GM12878 (cell line): Measurements from ENCODE around the gene VSTM4. TPM values are rescaled to one million over a fixed set of nuclear protein-coding genes. Genes with fewer than 3 reads are reported as not detected.

Experiments
- ATAC-seq: fragments of 200-7000 bp; cut with Tn5 transposase; 3 replicates; pipeline ENCODE4 v1.9.1; 2020; ENCODE audit warnings: mild to moderate bottlenecking, moderate library complexity
- BruUV-seq: library from RNA; stranded (reverse); fragments of 400-500 nt; replicated peaks from 2 replicates; lab custom pipeline; 2021; lab: Mats Ljungman, UMichigan
- CTCF ChIA-PET: fragments of 300-600 bp; sonication (Branson Sonifier 250); formaldehyde crosslinking; extraction: SDS; loops from one replicate; lab custom pipeline; 2021; ENCODE audit warnings: inconsistent platforms; lab: Yijun Ruan, JAX
- POLR2A ChIA-PET: fragments of 350-600 bp; formaldehyde crosslinking; extraction: SDS; loops from one replicate; lab custom pipeline; 2021; ENCODE audit warnings: inconsistent platforms; lab: Charles Lee
- RAD21 ChIA-PET: fragments of 300-600 bp; sonication (Branson Sonifier 250); formaldehyde crosslinking; loops from one replicate; lab custom pipeline; 2023; ENCODE audit warnings: antibody characterized with exemption; ENCODE audit not compliant: unreplicated experiment; lab: Charles Lee
- SMC1A ChIA-PET: fragments of 300-600 bp; sonication (Branson Sonifier 250); formaldehyde crosslinking; loops from one replicate; lab custom pipeline; 2023; ENCODE audit not compliant: unreplicated experiment, uncharacterized antibody; lab: Charles Lee
- DNase-seq: peaks from one replicate; pipeline ENCODE4 v3.0.0-alpha.2; 2011; ENCODE audit warnings: low read depth, low spot score
- FAIRE-seq: peaks from 3 replicates; lab custom pipeline; 2011; peaks lifted over from hg19 to GRCh38; lab: Jason Lieb, UNC
- H2AFZ ChIP-seq: 2 replicates; pipeline ENCODE4 v1.6.0; 2011; ENCODE audit warnings: low read depth, low read length, control low read depth; ENCODE audit not compliant: control insufficient read depth
- H3K27ac ChIP-seq: 2 replicates; pipeline ENCODE4 v1.5.1; 2011; ENCODE audit warnings: control low read depth; ENCODE audit not compliant: control insufficient read depth, insufficient read depth
- H3K27me3 ChIP-seq, 2 experiments: replicated peaks in 1 of 2; 2 replicates each; pipeline versions ENCODE4 v1.6.0 to v1.6.1; 2011; ENCODE audit warnings: low read length in 1 of 2; ENCODE audit not compliant: control insufficient read depth in 2 of 2, insufficient read depth in 2 of 2
- H3K36me3 ChIP-seq, 2 experiments: 2 replicates each; pipeline ENCODE4 v1.5.1; 2011; ENCODE audit warnings: low read length in 1 of 2; ENCODE audit not compliant: control insufficient read depth in 2 of 2, insufficient read depth in 2 of 2
- H3K4me1 ChIP-seq: 2 replicates; pipeline ENCODE4 v1.6.1; 2011; ENCODE audit warnings: mild to moderate bottlenecking, low read length, moderate library complexity, mixed read lengths; ENCODE audit not compliant: control insufficient read depth, insufficient read depth
- H3K4me2 ChIP-seq: 2 replicates; pipeline ENCODE4 v1.6.0; 2011; ENCODE audit warnings: control low read depth; ENCODE audit not compliant: control insufficient read depth, insufficient read depth
- H3K4me3 ChIP-seq: fragments of 200-600 bp; sonication (generic); 2 replicates; pipeline ENCODE4 v1.5.1; 2016
- H3K79me2 ChIP-seq: 2 replicates; pipeline ENCODE4 v1.6.0; 2011; ENCODE audit warnings: low read length; ENCODE audit not compliant: control insufficient read depth, insufficient read depth
- H3K9ac ChIP-seq: 2 replicates; pipeline ENCODE4 v1.8.0; 2011; ENCODE audit warnings: low read length, control low read depth, mixed read lengths; ENCODE audit not compliant: control insufficient read depth, insufficient read depth
- H3K9me3 ChIP-seq: replicated peaks from 3 replicates; pipeline ENCODE4 v1.5.1; 2011; ENCODE audit warnings: mild to moderate bottlenecking, low read length; ENCODE audit not compliant: control insufficient read depth, insufficient read depth
- H4K20me1 ChIP-seq: 2 replicates; pipeline ENCODE4 v1.6.0; 2011; ENCODE audit not compliant: control insufficient read depth, insufficient read depth
- CEBPB ChIP-seq, 2 experiments: fragments of 150-350 bp in 1 of 2; IDR thresholded peaks; 2 replicates each; pipeline ENCODE4 v1.6.1; 2012 to 2014; ENCODE audit warnings: low read depth in 2 of 2, low read length in 2 of 2, borderline replicate concordance in 1 of 2, inconsistent platforms in 1 of 2
- CTCF ChIP-seq, 3 experiments: IDR thresholded peaks in 2 of 3; conservative IDR thresholded peaks in 1 of 3; 2 replicates each; pipeline ENCODE4 v1.5.1; 2011; ENCODE audit warnings: low read depth in 3 of 3, low read length in 3 of 3, mild to moderate bottlenecking in 3 of 3, control low read depth in 2 of 3, moderate library complexity in 2 of 3, inconsistent platforms in 1 of 3, mixed read lengths in 1 of 3; ENCODE audit not compliant: control insufficient read depth in 2 of 3, insufficient read depth in 1 of 3; ENCODE audit errors: extremely low read depth in 1 of 3
- LARP7 ChIP-seq: fragments of 450-650 bp; IDR thresholded peaks from 2 replicates; pipeline ENCODE4 v1.6.1; 2017; ENCODE audit warnings: mild to moderate bottlenecking
- PBX3 ChIP-seq: IDR thresholded peaks from 2 replicates; pipeline ENCODE4 v1.6.1; 2011; ENCODE audit warnings: mild to moderate bottlenecking, low read depth, low read length, moderate library complexity; ENCODE audit not compliant: insufficient replicate concordance
- SPI1 ChIP-seq: IDR thresholded peaks from 2 replicates; pipeline ENCODE4 v1.6.1; 2011; ENCODE audit warnings: low read depth, mild to moderate bottlenecking, low read length, moderate library complexity, borderline replicate concordance; ENCODE audit not compliant: insufficient read depth
- WGBS: methylation state at CpG from one replicate; pipeline ENCODE4 v1.1.6; 2016; ENCODE audit warnings: low lambda C conversion rate; ENCODE audit not compliant: insufficient replicate concordance, insufficient coverage; ENCODE audit errors: missing lambda C conversion rate; 5-methylcytosine and 5-hydroxymethylcytosine counted together
- in situ Hi-C: fragments of 300-500 bp; cut with MboI; formaldehyde crosslinking; loops from 9 replicates; pipeline ENCODE4 v1.14.3; 2018; ENCODE audit warnings: mixed read lengths
- intact Hi-C: fragments of 100-400 bp; cut with micrococcal nuclease; formaldehyde crosslinking; loops from one replicate; pipeline ENCODE4 v1.14.2; 2022; ENCODE audit not compliant: unreplicated experiment
- polyA plus RNA-seq, 11 experiments: library from polyadenylated mRNA; depleted of rRNA in 4 of 11; unstranded in 6 of 11; stranded (reverse) in 5 of 11; fragments of >200 nt; fragmentation: Nextera tagmentation in 4 of 11; fragmentation: Illumina TruSeq in 1 of 11; extraction: Ambion mirVana in 4 of 11; extraction: Trizol in 1 of 11; gene quantifications; 1 replicate in 1 of 11; 2 replicates in 10 of 11; pipeline versions ENCODE4 v1.2.1 to v1.2.3, GENCODE V29; 2011 to 2016; ENCODE audit warnings: inconsistent platforms in 2 of 11, missing spikeins in 2 of 11, low read depth in 1 of 11
- total RNA-seq, 4 experiments: library from RNA; depleted of rRNA in 3 of 4; stranded (reverse); fragments of >200 nt in 3 of 4; fragmentation: Illumina TruSeq in 1 of 4; extraction: Trizol in 1 of 4; gene quantifications; 2 replicates each; pipeline versions ENCODE4 v1.2.1 to v1.2.3, GENCODE V29; 2013 to 2021

VSTM4 gene
- total and polyA plus RNA-seq, 10 of the 15 experiments (the other 5 are each of a cell fraction or from before 2014, with no cell fraction given) = 0.01 to 0.14 (median 0.02) TPM; not detected in 7

DNA sequence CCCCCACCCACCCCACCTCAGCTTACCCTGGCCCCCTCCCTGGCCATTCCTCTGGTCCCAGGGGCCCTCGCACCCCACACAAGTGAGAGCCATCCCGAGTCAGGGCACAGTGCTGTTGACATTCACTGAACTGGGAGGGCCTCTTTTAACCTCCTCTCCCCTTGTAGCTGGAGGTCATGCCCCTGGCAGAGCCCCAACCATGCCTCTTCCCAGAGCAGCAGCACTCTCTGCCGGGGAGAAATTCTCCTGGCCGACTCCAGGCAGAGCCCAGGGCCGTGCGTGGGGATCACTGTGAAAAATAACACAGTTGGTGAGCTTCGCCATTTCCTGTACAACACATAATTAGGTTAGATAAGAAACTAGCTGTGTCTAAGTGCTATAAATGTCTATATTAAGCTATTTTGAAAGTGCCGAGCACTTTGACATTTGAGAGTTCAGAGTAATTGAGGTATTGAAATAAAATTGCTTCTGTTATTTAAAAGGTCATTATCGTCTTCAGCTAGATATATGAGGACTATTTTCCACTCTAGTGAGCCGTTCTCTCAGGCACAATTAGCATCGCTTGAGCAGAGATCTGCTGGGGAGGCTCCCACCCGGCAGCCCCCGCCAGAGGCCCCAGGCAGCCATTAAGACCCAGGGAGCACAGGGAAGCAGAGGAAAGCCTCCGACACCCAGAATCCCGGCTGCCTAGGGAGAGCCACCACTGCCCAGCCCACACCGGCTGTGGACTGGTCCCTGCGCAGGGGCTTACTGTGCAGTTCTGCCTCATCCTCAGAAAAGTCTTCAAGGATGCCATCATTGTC lies 113.3 kb downstream of the VSTM4 start:
- Histone ChIP-seq H4K20me1 (no peaks in the 10 kb centered on the region), H2AFZ (no peak overlapping the region), H3K9me3 (no peaks in the 10 kb centered on the region; the same call in 2 of the 3 replicates), H3K4me3 (no peak overlapping the region), H3K4me2 (no peak overlapping the region), H3K4me1 (no peaks in the 10 kb centered on the region), H3K79me2 (no peaks in the 10 kb centered on the region), H3K36me3 (no peaks in the 10 kb centered on the region), H3K27me3 (no peaks in the 10 kb centered on the region; a peak in 2 of 4 replicates), H3K27ac (no peak overlapping the region), H3K9ac (no peak overlapping the region)
- in situ Hi-C loops (no loop called here), intact Hi-C loops (no loop called here)
- ChIA-PET RAD21 (no interaction called here), POLR2A (no interaction called here), CTCF (no interaction called here), SMC1A (no interaction called here)
- DNase-seq (no peak), FAIRE-seq (no peak), ATAC-seq (no peak)
- no TSS peak for BruUV-seq
- 46% methylated on average over 17 of the region's 17 CpGs for WGBS
- TF ChIP-seq CEBPB (IDR thresholded peaks at IDR 0.05; ENCODE audit: borderline replicate concordance in 1 of 2, low read depth in 2 of 2, low read length in 2 of 2) (no peak), PBX3 (no peak), SPI1 (no peak)

DNA sequence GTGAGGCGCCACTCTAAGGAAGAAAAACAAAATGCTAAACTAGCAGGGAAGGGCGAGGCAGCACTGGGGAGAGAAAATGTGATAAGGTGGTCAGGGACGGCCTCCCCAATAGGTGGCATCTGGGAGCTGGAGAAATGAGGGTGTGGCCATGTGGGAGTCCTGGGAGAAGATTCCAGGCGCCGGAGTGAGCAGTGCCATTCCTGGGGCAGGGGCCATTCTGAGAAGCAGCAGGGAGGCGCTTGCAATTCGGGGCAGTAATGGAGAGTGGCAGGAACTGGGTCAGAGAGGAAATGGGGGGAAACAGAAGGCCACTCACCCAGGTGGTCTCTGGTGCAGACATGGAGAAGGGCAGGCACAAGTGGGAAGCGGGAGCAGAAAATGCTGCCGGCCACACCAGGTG lies 113.9 kb downstream of the VSTM4 start:
- intact Hi-C loops = no loop called here
- CTCF ChIA-PET = no interaction called here

More for the DNA sequence above, 113.9 kb downstream of the VSTM4 start:
- Histone ChIP-seq H3K27me3 (no peaks in the 10 kb centered on the region; a peak in 2 of 4 replicates), H3K36me3 (no peaks in the 10 kb centered on the region), H3K9me3 (no peaks in the 10 kb centered on the region; the same call in 2 of the 3 replicates), H3K4me2 (no peak overlapping the region), H2AFZ (no peak overlapping the region), H3K79me2 (no peaks in the 10 kb centered on the region), H3K4me1 (no peaks in the 10 kb centered on the region), H3K27ac (no peak overlapping the region)
- ChIA-PET RAD21 (no interaction called here), POLR2A (no interaction called here)
- no peak for ATAC-seq
- TF ChIP-seq CTCF (IDR thresholded peaks at IDR 0.05 in 2 of 3, conservative IDR thresholded peaks at IDR 0.05 in 1 of 3; ENCODE audit: control insufficient read depth in 2 of 3, extremely low read depth in 1 of 3, insufficient read depth in 1 of 3, low read depth in 3 of 3, low read length in 3 of 3) (0 out of 6 replicates have a peak, but pooled peaks of 1 of the 3 experiments have one; percentile 7), LARP7 (no peak)
- TF ChIP-seq, all 136 proteins: peak for 1
- in situ Hi-C loops = no loop called here
- no peak overlapping the region for H3K9ac ChIP-seq
- no peak overlapping the region for H3K4me3 ChIP-seq
- no peaks in the 10 kb centered on the region for H4K20me1 ChIP-seq
- FAIRE-seq = no peak
- SMC1A ChIA-PET = no interaction called here
- DNase-seq = no peak
- WGBS = 65% methylated on average over 9 of the region's 9 CpGs
- no TSS peak for BruUV-seq
